Measurements from ENCODE around the gene ZNF638.

The ZNF638 gene

GRCh38 chr2:71452565-71452964, 121.0 kb downstream of the ZNF638 start:
- TF ChIP-seq SIN3A (IDR thresholded peaks at IDR 0.05; ENCODE audit: borderline replicate concordance, insufficient read depth, low read length) (no peak), POLR2AphosphoS5 (IDR thresholded peaks at IDR 0.05; ENCODE audit: low read depth, low read length) (no peak), FOXP2 (optimal IDR thresholded peaks at IDR 0.05; ENCODE audit: borderline replicate concordance, extremely low read depth, extremely low read length, insufficient read depth) (no peak)

GRCh38 chr2:71453404-71454220, 122.0 kb downstream of the ZNF638 start, which contains the start of gene DYSF:
Gene DYSF, plus strand, starts transcription at chr2:71453561.
- TF ChIP-seq REST (IDR thresholded peaks at IDR 0.05; ENCODE audit: insufficient read depth in 1 of 2, low read depth in 2 of 2, low read length in 2 of 2) (no peak), TAF1 (IDR thresholded peaks at IDR 0.05; ENCODE audit: borderline replicate concordance, insufficient read depth, low read length) (no peak), FOXP2 (optimal IDR thresholded peaks at IDR 0.05; ENCODE audit: borderline replicate concordance, extremely low read depth, extremely low read length, insufficient read depth) (no peak), SIN3A (IDR thresholded peaks at IDR 0.05; ENCODE audit: borderline replicate concordance, insufficient read depth, low read length) (no peak), POLR2AphosphoS5 (IDR thresholded peaks at IDR 0.05; ENCODE audit: low read depth, low read length) (no peak)

GRCh38 chr2:71454221-71455010, 122.8 kb downstream of the ZNF638 start:
- TF ChIP-seq SIN3A (IDR thresholded peaks at IDR 0.05; ENCODE audit: borderline replicate concordance, insufficient read depth, low read length): no peak
- TF ChIP-seq TAF1 (IDR thresholded peaks at IDR 0.05; ENCODE audit: borderline replicate concordance, insufficient read depth, low read length): no peak
- no peak for TF ChIP-seq FOXP2 (optimal IDR thresholded peaks at IDR 0.05; ENCODE audit: borderline replicate concordance, extremely low read depth, extremely low read length, insufficient read depth)
- TF ChIP-seq POLR2AphosphoS5 (IDR thresholded peaks at IDR 0.05; ENCODE audit: low read depth, low read length): no peak
- no peak for TF ChIP-seq REST (IDR thresholded peaks at IDR 0.05; ENCODE audit: insufficient read depth in 1 of 2, low read depth in 2 of 2, low read length in 2 of 2)

- TF ChIP-seq POLR2AphosphoS5 (IDR thresholded peaks at IDR 0.05; ENCODE audit: low read depth, low read length) (no peak), REST (IDR thresholded peaks at IDR 0.05; ENCODE audit: insufficient read depth in 1 of 2, low read depth in 2 of 2, low read length in 2 of 2) (no peak), SIN3A (IDR thresholded peaks at IDR 0.05; ENCODE audit: borderline replicate concordance, insufficient read depth, low read length) (no peak), TAF1 (IDR thresholded peaks at IDR 0.05; ENCODE audit: borderline replicate concordance, insufficient read depth, low read length) (no peak), FOXP2 (optimal IDR thresholded peaks at IDR 0.05; ENCODE audit: borderline replicate concordance, extremely low read depth, extremely low read length, insufficient read depth) (no peak)
Observed at GRCh38 chr2:71455011-71455740, 123.6 kb downstream of the ZNF638 start.
